HCT116 (cell line): ENCODE results near the gene MARCHF7. TPM values are rescaled to one million over a fixed set of nuclear protein-coding genes. Genes with fewer than 3 reads are reported as not detected.
A peak's percentile ranks its signal among the peaks of the same experiment; 100 is the strongest.

Experiments used
- ATAC-seq: fragments of 200-7000 bp; cut with Tn5 transposase; 2 replicates; pipeline ENCODE4 v1.9.1; 2020; ENCODE audit warnings: mild to moderate bottlenecking, moderate library complexity
- BruUV-seq: library from RNA; stranded (reverse); fragments of 400-500 nt; replicated peaks from 2 replicates; lab custom pipeline; 2021; lab: Mats Ljungman, UMichigan
- CTCF ChIA-PET: fragments of 300-600 bp; sonication (Branson Sonifier 250); formaldehyde crosslinking; loops from one replicate; lab custom pipeline; 2021; ENCODE audit warnings: antibody characterized with exemption; lab: Charles Lee
- POLR2A ChIA-PET: fragments of 300-600, 350-600 bp; sonication (Branson Sonifier 250); formaldehyde crosslinking; loops from one replicate; lab custom pipeline; 2021; ENCODE audit warnings: antibody characterized with exemption; lab: Charles Lee
- RAD21 ChIA-PET, 2 experiments: fragments of 300-600 bp; sonication (Branson Sonifier 250); formaldehyde crosslinking; loops; one replicate each; lab custom pipeline; 2023; ENCODE audit warnings: low total read pairs in 2 of 2; ENCODE audit not compliant: uncharacterized antibody in 2 of 2, unreplicated experiment in 2 of 2, low non-redundant PET in 1 of 2; lab: Charles Lee
- DNase-seq: peaks from one replicate; pipeline ENCODE4 v3.0.0-alpha.2; 2010; ENCODE audit warnings: low read depth, low spot score
- H2AFZ ChIP-seq: fragments of 200-600 bp; shearing (Covaris generic), sonication (generic); 2 replicates; pipeline ENCODE4 v1.6.1; 2017; ENCODE audit warnings: low read depth, mixed run types, mixed read lengths, antibody characterized with exemption, low read length; ENCODE audit not compliant: poor library complexity, severe bottlenecking
- H3K27ac ChIP-seq: 2 replicates; pipeline ENCODE4 v1.5.1; 2012; ENCODE audit warnings: low read depth, low read length
- H3K27me3 ChIP-seq: fragments of 200-600 bp; sonication (generic); 2 replicates; pipeline ENCODE4 v1.6.1; 2016; ENCODE audit warnings: mixed run types, low read length, mixed read lengths; ENCODE audit not compliant: insufficient read depth
- H3K36me3 ChIP-seq, 2 experiments: fragments of 200-500 bp in 1 of 2; fragments of 200-600 bp in 1 of 2; sonication (Bioruptor generic) in 1 of 2; sonication (generic) in 1 of 2; 2 replicates each; pipeline versions ENCODE4 v1.5.1 to v1.6.1; 2014 to 2016; ENCODE audit warnings: low read length in 2 of 2, inconsistent platforms in 1 of 2, mixed read lengths in 1 of 2, mixed run types in 1 of 2; ENCODE audit not compliant: insufficient read depth in 2 of 2, control insufficient read depth in 1 of 2
- H3K4me1 ChIP-seq, 2 experiments: fragments of 200-600 bp in 1 of 2; sonication (generic) in 1 of 2; 2 replicates each; pipeline versions ENCODE4 v1.5.1 to v1.6.1; 2012 to 2017; ENCODE audit warnings: low read length in 2 of 2, inconsistent platforms in 1 of 2, mild to moderate bottlenecking in 1 of 2, mixed read lengths in 1 of 2, mixed run types in 1 of 2, moderate library complexity in 1 of 2; ENCODE audit not compliant: insufficient read depth in 2 of 2, control insufficient read depth in 1 of 2
- H3K4me2 ChIP-seq: fragments of 200-600 bp; sonication (generic); 2 replicates; pipeline ENCODE4 v1.6.1; 2017; ENCODE audit warnings: mixed run types, low read length, mixed read lengths
- H3K4me3 ChIP-seq, 2 experiments: fragments of 200-600 bp in 1 of 2; sonication (generic) in 1 of 2; replicated peaks in 1 of 2; 2 replicates each; pipeline ENCODE4 v1.5.1; 2011 to 2016; ENCODE audit warnings: low read length in 2 of 2, control low read depth in 1 of 2, low read depth in 1 of 2, mild to moderate bottlenecking in 1 of 2, mixed read lengths in 1 of 2, mixed run types in 1 of 2
- H3K79me2 ChIP-seq: fragments of 200-600 bp; sonication (generic); 2 replicates; pipeline ENCODE4 v1.6.1; 2017; ENCODE audit warnings: mild to moderate bottlenecking, mixed run types, low read length, moderate library complexity, mixed read lengths; ENCODE audit not compliant: insufficient read depth
- H3K9ac ChIP-seq: fragments of 200-600 bp; sonication (generic); 2 replicates; pipeline ENCODE4 v1.6.1; 2016; ENCODE audit warnings: low read length, mixed read lengths
- H3K9me2 ChIP-seq: fragments of 200-600 bp; sonication (generic), shearing (Covaris generic); 2 replicates; pipeline ENCODE4 v1.6.1; 2017; ENCODE audit warnings: mixed run types, mild to moderate bottlenecking, moderate library complexity; ENCODE audit not compliant: insufficient read depth
- H3K9me3 ChIP-seq, 2 experiments: fragments of 200-500 bp in 1 of 2; fragments of 200-600 bp in 1 of 2; sonication (Bioruptor generic) in 1 of 2; sonication (generic) in 1 of 2; 2 replicates each; pipeline ENCODE4 v1.6.1; 2014 to 2017; ENCODE audit warnings: low read length in 2 of 2, mixed read lengths in 2 of 2, inconsistent platforms in 1 of 2, low read depth in 1 of 2, mild to moderate bottlenecking in 1 of 2, mixed run types in 1 of 2, moderate library complexity in 1 of 2; ENCODE audit not compliant: control insufficient read depth in 1 of 2, insufficient read depth in 1 of 2
- H4K20me1 ChIP-seq: fragments of 200-600 bp; sonication (generic), shearing (Covaris generic); 2 replicates; pipeline ENCODE4 v1.6.1; 2017; ENCODE audit warnings: mixed run types, mild to moderate bottlenecking, moderate library complexity; ENCODE audit not compliant: insufficient read depth
- ATF3 ChIP-seq: IDR thresholded peaks from 2 replicates; pipeline ENCODE4 v1.6.1; 2012
- CBX3 ChIP-seq: IDR thresholded peaks from 2 replicates; pipeline ENCODE4 v1.6.1; 2012; ENCODE audit warnings: low read depth
- CEBPB ChIP-seq: IDR thresholded peaks from 2 replicates; pipeline ENCODE4 v1.6.1; 2012; ENCODE audit warnings: low read depth
- CTCF ChIP-seq, 3 experiments: fragments of 200-600 bp in 1 of 3; sonication (generic) in 1 of 3; IDR thresholded peaks in 2 of 3; conservative IDR thresholded peaks in 1 of 3; 2 replicates each; pipeline ENCODE4 v1.5.1; 2012 to 2017; ENCODE audit warnings: low read depth in 2 of 3, low read length in 2 of 3, antibody characterized with exemption in 1 of 3, borderline replicate concordance in 1 of 3, control low read depth in 1 of 3, mild to moderate bottlenecking in 1 of 3, mixed read lengths in 1 of 3, mixed run types in 1 of 3, moderate library complexity in 1 of 3; ENCODE audit not compliant: insufficient read depth in 1 of 3
- EGR1 ChIP-seq: IDR thresholded peaks from 2 replicates; pipeline ENCODE4 v1.6.1; 2012; ENCODE audit warnings: low read depth
- ELF1 ChIP-seq: IDR thresholded peaks from 2 replicates; pipeline ENCODE4 v1.6.1; 2012; ENCODE audit warnings: low read depth, borderline replicate concordance
- EZH2 ChIP-seq: fragments of 200-600 bp; sonication (generic); IDR thresholded peaks from 2 replicates; pipeline ENCODE4 v1.6.1; 2017; ENCODE audit warnings: antibody characterized with exemption, mixed run types
- EZH2phosphoT487 ChIP-seq: fragments of 200-600 bp; IDR thresholded peaks from 2 replicates; pipeline ENCODE4 v1.6.1; 2018; ENCODE audit warnings: antibody characterized with exemption, borderline replicate concordance
- FOSL1 ChIP-seq: IDR thresholded peaks from 2 replicates; pipeline ENCODE4 v1.6.1; 2012; ENCODE audit warnings: low read depth
- JUND ChIP-seq: IDR thresholded peaks from 2 replicates; pipeline ENCODE4 v1.6.1; 2012
- MAX ChIP-seq: IDR thresholded peaks from 2 replicates; pipeline ENCODE4 v1.6.1; 2012
- POLR2A ChIP-seq: IDR thresholded peaks from 2 replicates; pipeline ENCODE4 v1.7.0; 2011; ENCODE audit warnings: borderline replicate concordance; ENCODE audit not compliant: insufficient read depth, insufficient read length; ENCODE audit errors: extremely low read depth
- POLR2AphosphoS5 ChIP-seq: IDR thresholded peaks from 2 replicates; pipeline ENCODE4 v1.6.1; 2011; ENCODE audit warnings: mild to moderate bottlenecking, low read depth, low read length, moderate library complexity
- REST ChIP-seq: IDR thresholded peaks from 2 replicates; pipeline ENCODE4 v1.6.1; 2012; ENCODE audit warnings: low read depth
- SIN3A ChIP-seq: IDR thresholded peaks from 2 replicates; pipeline ENCODE4 v1.6.1; 2012; ENCODE audit warnings: low read depth
- SP1 ChIP-seq: IDR thresholded peaks from 2 replicates; pipeline ENCODE4 v1.6.1; 2012; ENCODE audit warnings: low read depth
- SRF ChIP-seq: IDR thresholded peaks from 2 replicates; pipeline ENCODE4 v1.6.1; 2012; ENCODE audit warnings: low read depth
- TCF7L2 ChIP-seq: IDR thresholded peaks from 2 replicates; pipeline ENCODE4 v1.7.0; 2011; ENCODE audit warnings: borderline replicate concordance, inconsistent platforms; ENCODE audit not compliant: insufficient read depth, insufficient read length; ENCODE audit errors: extremely low read depth
- YY1 ChIP-seq: IDR thresholded peaks from 2 replicates; pipeline ENCODE4 v1.6.1; 2011; ENCODE audit warnings: low read length, low read depth, moderate library complexity, mild to moderate bottlenecking; ENCODE audit not compliant: insufficient replicate concordance; ENCODE audit errors: extremely low read depth
- ZBTB33 ChIP-seq: IDR thresholded peaks from 2 replicates; pipeline ENCODE4 v1.6.1; 2011; ENCODE audit warnings: mild to moderate bottlenecking, low read length, moderate library complexity; ENCODE audit not compliant: insufficient replicate concordance; ENCODE audit errors: extremely low read depth
- ZFX ChIP-seq: fragments of 450-650 bp; IDR thresholded peaks from 2 replicates; pipeline ENCODE4 v1.6.1; 2017
- ZNF274 ChIP-seq: fragments of 200-500 bp; sonication (Bioruptor generic); IDR thresholded peaks from 2 replicates; pipeline ENCODE4 v1.6.1; 2014; ENCODE audit warnings: mild to moderate bottlenecking, low read depth, low read length, inconsistent platforms
- intact Hi-C: fragments of 100-400 bp; cut with micrococcal nuclease; formaldehyde crosslinking; loops from 2 replicates; pipeline ENCODE4 v1.10.0; 2022
- total RNA-seq: library from RNA; stranded (reverse); gene quantifications from one replicate; pipeline ENCODE4 v1.2.1, GENCODE V29; 2021; ENCODE audit not compliant: unreplicated experiment

MARCHF7 gene
- total RNA-seq, 1 experiment from 2014 or later: 65.9 TPM

- RAD21 ChIA-PET: no interaction called here
These were observed 27.5 kb upstream of the MARCHF7 start for GRCh38 chr2:159684796-159685195.

More at GRCh38 chr2:159684796-159685195, 27.5 kb upstream of the MARCHF7 start:
- ChIA-PET CTCF (no interaction called here), POLR2A (interaction anchor here (1.5 to 1.7 kb wide), 2 partner anchors 10 to 28 kb away, joined by 3 read pairs; partner anchors contain the start of gene MARCHF7)
- H3K4me3 ChIP-seq: no peak overlapping the region
- DNase-seq: peak; percentile 12
- H3K27me3 ChIP-seq: no peaks in the 10 kb centered on the region
- no peaks in the 10 kb centered on the region for H3K36me3 ChIP-seq
- no peaks in the 10 kb centered on the region for H3K9me2 ChIP-seq
- H3K9me3 ChIP-seq: no peaks in the 10 kb centered on the region
- no peaks in the 10 kb centered on the region for H4K20me1 ChIP-seq
- H2AFZ ChIP-seq: peak overlapping the region; percentile 48
- BruUV-seq: no TSS peak
- H3K9ac ChIP-seq: no peak overlapping the region
- intact Hi-C loops: no loop called here
- peak overlapping the region; percentile 38 for H3K4me2 ChIP-seq
- H3K4me1 ChIP-seq: peaks cover 0 to 15% of the 10 kb centered on the region in 2 experiments; a peak in 2 of 4 replicates
- ATAC-seq: peak; percentile 64; the same call in 1 of the 2 replicates
- no peak for TF ChIP-seq MAX
- TF ChIP-seq ATF3: no peak
- no peak for TF ChIP-seq SIN3A
- no peak for TF ChIP-seq CTCF (IDR thresholded peaks at IDR 0.05 in 2 of 3, conservative IDR thresholded peaks at IDR 0.05 in 1 of 3; ENCODE audit: borderline replicate concordance in 1 of 3, insufficient read depth in 1 of 3, low read depth in 2 of 3, low read length in 2 of 3)
- no peak for TF ChIP-seq SRF
- TF ChIP-seq ZFX: no peak
- no peak for TF ChIP-seq EGR1
- no peak for TF ChIP-seq ELF1
- TF ChIP-seq EZH2phosphoT487: no peak
- no peak for TF ChIP-seq ZBTB33
- TF ChIP-seq FOSL1: peak; percentile 65
- TF ChIP-seq REST: no peak
- TF ChIP-seq SP1: peak; percentile 43
- TF ChIP-seq ZNF274: no peak
- TF ChIP-seq POLR2AphosphoS5: no peak
- TF ChIP-seq TCF7L2: no peak
- no peak for TF ChIP-seq CEBPB
- TF ChIP-seq YY1: no peak
- no peak for TF ChIP-seq EZH2
- no peak for TF ChIP-seq POLR2A
- 0 out of 2 replicates have a peak, but pooled peaks have one; percentile 19 for TF ChIP-seq CBX3
- peak; percentile 43; the same call in 1 of the 2 replicates for TF ChIP-seq JUND
- H3K27ac ChIP-seq: no peak overlapping the region
- no peaks in the 10 kb centered on the region for H3K79me2 ChIP-seq
